Hepatocyte (in vitro differentiated cells): Measurements from ENCODE around the gene ITM2B.

Experiments
- EZH2 ChIP-seq: fragments of 200-600 bp; sonication (generic); IDR thresholded peaks from 2 replicates; pipeline ENCODE4 v1.6.1; 2016; ENCODE audit warnings: antibody characterized with exemption, mild to moderate bottlenecking, borderline replicate concordance
- EZH2phosphoT487 ChIP-seq: fragments of 200-600 bp; sonication (generic); IDR thresholded peaks from one replicate; pipeline ENCODE4 v1.6.1; 2018; ENCODE audit warnings: antibody characterized with exemption, mild to moderate bottlenecking, low read depth, moderate library complexity; ENCODE audit not compliant: unreplicated experiment, severe bottlenecking
- TF ChIP-seq, protein P1 (sequence below): fragments of 200-600 bp; sonication (generic); IDR thresholded peaks from 2 replicates; pipeline ENCODE4 v1.5.1; 2016; ENCODE audit warnings: antibody characterized with exemption, mild to moderate bottlenecking; ENCODE audit not compliant: poor library complexity

DNA sequence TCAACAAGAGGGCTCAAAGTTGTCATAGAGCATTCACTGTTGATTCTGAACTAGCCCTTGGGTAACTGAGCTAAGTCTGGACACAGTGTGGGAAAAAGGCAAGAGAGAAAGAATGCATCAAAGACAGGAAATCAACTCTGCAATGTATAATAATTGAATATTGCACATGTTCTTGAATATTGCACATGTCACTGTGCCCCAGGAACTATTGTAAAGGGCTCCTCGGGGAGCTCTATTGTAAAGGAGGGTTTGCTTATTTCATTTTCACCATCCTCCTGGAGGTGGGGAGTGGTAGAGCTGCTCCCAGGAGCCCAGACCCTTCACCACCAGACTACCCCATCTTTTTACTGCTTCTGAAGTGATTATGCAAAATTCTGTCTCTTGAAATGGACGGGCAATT lies 44.4 kb upstream of the ITM2B start:
- TF ChIP-seq, protein P1, sequence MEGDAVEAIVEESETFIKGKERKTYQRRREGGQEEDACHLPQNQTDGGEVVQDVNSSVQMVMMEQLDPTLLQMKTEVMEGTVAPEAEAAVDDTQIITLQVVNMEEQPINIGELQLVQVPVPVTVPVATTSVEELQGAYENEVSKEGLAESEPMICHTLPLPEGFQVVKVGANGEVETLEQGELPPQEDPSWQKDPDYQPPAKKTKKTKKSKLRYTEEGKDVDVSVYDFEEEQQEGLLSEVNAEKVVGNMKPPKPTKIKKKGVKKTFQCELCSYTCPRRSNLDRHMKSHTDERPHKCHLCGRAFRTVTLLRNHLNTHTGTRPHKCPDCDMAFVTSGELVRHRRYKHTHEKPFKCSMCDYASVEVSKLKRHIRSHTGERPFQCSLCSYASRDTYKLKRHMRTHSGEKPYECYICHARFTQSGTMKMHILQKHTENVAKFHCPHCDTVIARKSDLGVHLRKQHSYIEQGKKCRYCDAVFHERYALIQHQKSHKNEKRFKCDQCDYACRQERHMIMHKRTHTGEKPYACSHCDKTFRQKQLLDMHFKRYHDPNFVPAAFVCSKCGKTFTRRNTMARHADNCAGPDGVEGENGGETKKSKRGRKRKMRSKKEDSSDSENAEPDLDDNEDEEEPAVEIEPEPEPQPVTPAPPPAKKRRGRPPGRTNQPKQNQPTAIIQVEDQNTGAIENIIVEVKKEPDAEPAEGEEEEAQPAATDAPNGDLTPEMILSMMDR, result no peak
- no peak for TF ChIP-seq EZH2
- no peak for TF ChIP-seq EZH2phosphoT487
